H1 (cell line): ENCODE results near the gene MRPS26.
"Not testable (repeated sequence)": the region's sequence is repeated elsewhere in the genome, so short reads cannot be mapped to it uniquely, and the experiment has no call there.

Source experiments
- POLR2A ChIP-seq, 2 experiments: IDR thresholded peaks; 1 replicate in 1 of 2; 2 replicates in 1 of 2; pipeline ENCODE4 v1.6.1; 2011; ENCODE audit warnings: low read depth in 2 of 2, low read length in 2 of 2, mild to moderate bottlenecking in 2 of 2; ENCODE audit errors: control extremely low read depth in 1 of 2
- SIN3A ChIP-seq, 2 experiments: IDR thresholded peaks in 1 of 2; conservative IDR thresholded peaks in 1 of 2; 2 replicates each; pipeline ENCODE4 v1.6.1; 2011 to 2012; ENCODE audit warnings: low read length in 2 of 2, improper control_type of control experiment in 1 of 2, low read depth in 1 of 2, mild to moderate bottlenecking in 1 of 2
- TAF7 ChIP-seq: optimal IDR thresholded peaks from 2 replicates; pipeline ENCODE3; 2011; ENCODE audit warnings: low read depth, mild to moderate bottlenecking, inconsistent platforms, low read length, moderate library complexity, borderline replicate concordance

GRCh38 chr20:3015302-3015701 lies 30.6 kb upstream of the MRPS26 start:
- not testable (repeated sequence) for TF ChIP-seq SIN3A (conservative IDR thresholded peaks at IDR 0.05 in 1 of 2, IDR thresholded peaks at IDR 0.05 in 1 of 2; ENCODE audit: low read depth in 1 of 2, low read length in 2 of 2); TAF7; POLR2A (IDR thresholded peaks at IDR 0.05; ENCODE audit: control extremely low read depth in 1 of 2, low read depth in 2 of 2, low read length in 2 of 2)
